MV-4-11 (cell line): ENCODE results near the gene GALK2.

Experiments
- DNase-seq: peaks from one replicate; lab custom pipeline; 2025; lab: John Stamatoyannopoulos, UW

Gene GALK2

GRCh38 chr15:49282366-49282765, 112.3 kb downstream of the GALK2 start:
- DNase-seq, result no peak

GRCh38 chr15:49286649-49287404, 116.8 kb downstream of the GALK2 start:
- peak; percentile 9 for DNase-seq

- no peak for DNase-seq
Observed at GRCh38 chr15:49287481-49287880, 117.4 kb downstream of the GALK2 start.

- DNase-seq, result no peak
Observed at GRCh38 chr15:49288391-49288790, 118.3 kb downstream of the GALK2 start.

GRCh38 chr15:49290191-49290590, 120.1 kb downstream of the GALK2 start:
- DNase-seq, result no peak

- no peak for DNase-seq
Observed at GRCh38 chr15:49293941-49294340, 123.9 kb downstream of the GALK2 start.

GRCh38 chr15:49296258-49296657, 126.2 kb downstream of the GALK2 start:
- no peak for DNase-seq

GRCh38 chr15:49297584-49297983, 127.5 kb downstream of the GALK2 start:
- DNase-seq, result no peak

- no peak for DNase-seq
Observed at GRCh38 chr15:49300856-49301255, 130.8 kb downstream of the GALK2 start.

GRCh38 chr15:49301562-49301961, 131.5 kb downstream of the GALK2 start:
- DNase-seq, result no peak

- DNase-seq, result no peak
Observed at GRCh38 chr15:49303003-49303402, 133.0 kb downstream of the GALK2 start.

GRCh38 chr15:49306551-49306950, 136.5 kb downstream of the GALK2 start:
- DNase-seq, result peak; percentile 26

GRCh38 chr15:49308686-49309085, 138.6 kb downstream of the GALK2 start:
- DNase-seq, result no peak

- no peak for DNase-seq
Observed at GRCh38 chr15:49309889-49310288, 139.8 kb downstream of the GALK2 start.

- DNase-seq, result peak; percentile 45
Observed at GRCh38 chr15:49313650-49314049, 143.6 kb downstream of the GALK2 start.

- no peak for DNase-seq
Observed at GRCh38 chr15:49314716-49315115, 144.7 kb downstream of the GALK2 start.

- DNase-seq, result no peak
Observed at GRCh38 chr15:49315391-49315823, 145.4 kb downstream of the GALK2 start.

- DNase-seq, result peak; percentile 94
Observed at GRCh38 chr15:49320351-49320750, 150.3 kb downstream of the GALK2 start.

- no peak for DNase-seq
Observed at GRCh38 chr15:49323207-49323606, 153.2 kb downstream of the GALK2 start.

- no peak for DNase-seq
Observed at GRCh38 chr15:49327927-49328326, 157.9 kb downstream of the GALK2 start.

- no peak for DNase-seq
Observed at GRCh38 chr15:49328941-49329340, 158.9 kb downstream of the GALK2 start.

- DNase-seq, result no peak
Observed at GRCh38 chr15:49330166-49330565, 160.1 kb downstream of the GALK2 start.

- no peak for DNase-seq
Observed at GRCh38 chr15:49331442-49331841, 161.4 kb downstream of the GALK2 start.

- peak; percentile 31 for DNase-seq
Observed at GRCh38 chr15:49331951-49332350, 161.9 kb downstream of the GALK2 start.
